ENCODE data around the gene DDX6.
"Not testable (repeated sequence)": the region's sequence is repeated elsewhere in the genome, so short reads cannot be mapped to it uniquely, and the experiment has no call there.

GRCh38 chr11:118721478-118722015, 69.4 kb downstream of the DDX6 start:
- not testable (repeated sequence) for TF ChIP-seq CTCF (IDR thresholded peaks at IDR 0.05; ENCODE audit: extremely low read depth in 1 of 2, insufficient read depth in 1 of 2, low read depth in 1 of 2, low read length in 2 of 2); POLR2A (IDR thresholded peaks at IDR 0.05; ENCODE audit: low read depth, low read length); FOS (IDR thresholded peaks at IDR 0.05; ENCODE audit: borderline replicate concordance, insufficient read depth, low read length); GATA2 (IDR thresholded peaks at IDR 0.05; ENCODE audit: insufficient read depth, insufficient read length, low read depth, low read length); POLR2AphosphoS5 (IDR thresholded peaks at IDR 0.05; ENCODE audit: insufficient read depth, low read depth, low read length); EZH2 (IDR thresholded peaks at IDR 0.05; ENCODE audit: borderline replicate concordance, low read depth, low read length, severe bottlenecking)
